ENCODE results near the gene LAG3.

DNA sequence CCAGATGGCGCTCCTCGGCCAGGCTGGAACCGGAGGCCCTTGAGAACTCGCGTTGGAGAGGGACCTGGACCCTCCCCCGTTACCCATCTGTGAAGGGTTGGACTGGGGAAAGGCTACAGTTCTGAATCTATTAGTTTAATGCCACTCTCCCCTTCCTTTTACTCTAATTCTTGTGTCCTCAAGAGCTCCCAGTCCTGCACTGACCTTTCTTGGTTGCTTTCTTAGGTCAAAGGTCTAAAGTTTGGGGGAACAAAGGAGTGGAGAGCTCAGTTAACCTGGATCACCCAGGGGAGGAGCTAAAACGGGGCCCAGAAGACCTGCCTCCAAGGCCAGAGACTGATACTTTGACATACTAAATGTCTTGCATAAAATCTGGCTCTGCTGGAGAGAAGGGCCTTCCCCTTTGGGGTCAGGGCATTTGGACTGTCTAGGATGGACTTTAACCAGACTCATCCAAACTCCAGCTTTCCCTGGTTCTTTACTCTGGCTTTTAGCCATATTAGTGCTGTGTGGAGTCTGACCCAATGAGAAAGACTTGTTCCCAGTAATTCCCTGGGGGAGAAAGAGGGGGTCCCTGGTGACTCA, 18.5 kb upstream of the LAG3 start:
- TF ChIP-seq HDAC2 (IDR thresholded peaks at IDR 0.05) (no peak), KDM1A (IDR thresholded peaks at IDR 0.05; ENCODE audit: low read depth) (no peak)
- TF ChIP-seq, protein P1, sequence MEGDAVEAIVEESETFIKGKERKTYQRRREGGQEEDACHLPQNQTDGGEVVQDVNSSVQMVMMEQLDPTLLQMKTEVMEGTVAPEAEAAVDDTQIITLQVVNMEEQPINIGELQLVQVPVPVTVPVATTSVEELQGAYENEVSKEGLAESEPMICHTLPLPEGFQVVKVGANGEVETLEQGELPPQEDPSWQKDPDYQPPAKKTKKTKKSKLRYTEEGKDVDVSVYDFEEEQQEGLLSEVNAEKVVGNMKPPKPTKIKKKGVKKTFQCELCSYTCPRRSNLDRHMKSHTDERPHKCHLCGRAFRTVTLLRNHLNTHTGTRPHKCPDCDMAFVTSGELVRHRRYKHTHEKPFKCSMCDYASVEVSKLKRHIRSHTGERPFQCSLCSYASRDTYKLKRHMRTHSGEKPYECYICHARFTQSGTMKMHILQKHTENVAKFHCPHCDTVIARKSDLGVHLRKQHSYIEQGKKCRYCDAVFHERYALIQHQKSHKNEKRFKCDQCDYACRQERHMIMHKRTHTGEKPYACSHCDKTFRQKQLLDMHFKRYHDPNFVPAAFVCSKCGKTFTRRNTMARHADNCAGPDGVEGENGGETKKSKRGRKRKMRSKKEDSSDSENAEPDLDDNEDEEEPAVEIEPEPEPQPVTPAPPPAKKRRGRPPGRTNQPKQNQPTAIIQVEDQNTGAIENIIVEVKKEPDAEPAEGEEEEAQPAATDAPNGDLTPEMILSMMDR (IDR thresholded peaks at IDR 0.05), result peak; percentile 97; the same call in 2 of the 3 replicates
